GM12892 (cell line): ENCODE measurements around the gene CTBP2.
"Not testable (repeated sequence)": the region's sequence is repeated elsewhere in the genome, so short reads cannot be mapped to it uniquely, and the experiment has no call there.

Experiments used
- POLR2A ChIP-seq: IDR thresholded peaks from 2 replicates; pipeline ENCODE4 v1.6.1; 2011; ENCODE audit warnings: low read depth, low read length, control low read depth
- POLR2AphosphoS5 ChIP-seq: IDR thresholded peaks from 2 replicates; pipeline ENCODE4 v1.6.1; 2011; ENCODE audit warnings: low read depth, low read length, control low read depth
- TAF1 ChIP-seq: IDR thresholded peaks from 2 replicates; pipeline ENCODE4 v1.6.1; 2011; ENCODE audit warnings: low read depth, mild to moderate bottlenecking, control low read depth, low read length, borderline replicate concordance

GRCh38 chr10:125150376-125151083, 9.8 kb downstream of the CTBP2 start:
- not testable (repeated sequence) for TF ChIP-seq POLR2A, POLR2AphosphoS5, TAF1
